Measurements from ENCODE around the gene ETNK2.

Gene ETNK2

DNA sequence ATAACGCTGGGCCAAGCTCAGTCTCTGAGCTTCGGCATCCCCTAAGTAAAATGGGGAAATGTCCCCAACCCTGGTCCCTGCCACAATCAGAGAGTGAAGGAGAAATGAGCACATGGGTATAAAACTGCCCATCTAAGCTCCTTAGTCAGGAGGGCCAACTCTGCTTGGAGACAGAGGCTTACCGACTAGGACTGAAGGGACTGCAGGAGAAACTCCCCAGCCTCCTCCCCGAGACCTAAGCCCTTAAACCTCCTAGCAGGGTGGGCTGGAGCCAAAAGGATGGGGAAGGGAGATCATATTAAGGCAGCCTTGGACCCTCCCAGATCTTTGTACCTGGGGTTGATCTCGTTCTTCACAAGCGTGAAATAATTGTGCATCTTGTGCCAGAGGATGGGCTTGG lies 5.5 kb downstream of the ETNK2 start:
- DNase-seq, result no peak

DNA sequence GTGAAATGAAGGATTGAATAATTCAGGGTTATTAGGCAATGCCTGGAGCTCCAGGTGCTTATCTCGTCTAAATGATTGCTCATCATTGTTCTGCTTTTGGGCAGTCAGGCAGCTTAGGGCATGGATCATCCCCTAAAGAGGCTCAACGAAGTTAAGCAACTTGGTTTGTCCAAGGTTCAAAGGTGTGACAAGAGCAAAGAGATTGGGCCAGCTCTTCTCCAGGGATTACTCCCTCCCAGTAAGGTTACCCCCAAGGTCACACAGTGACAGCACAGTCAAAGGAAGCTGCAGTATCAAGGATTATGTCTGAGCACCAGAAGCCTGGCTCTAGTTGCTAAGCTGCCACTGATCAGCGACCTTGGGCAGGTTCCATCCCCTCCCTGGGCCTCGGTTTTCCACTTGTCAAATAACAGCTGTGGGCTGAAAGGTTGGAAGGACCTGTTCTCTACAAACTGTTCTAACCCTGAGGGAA lies 6.8 kb downstream of the ETNK2 start:
- no peak for DNase-seq

DNA sequence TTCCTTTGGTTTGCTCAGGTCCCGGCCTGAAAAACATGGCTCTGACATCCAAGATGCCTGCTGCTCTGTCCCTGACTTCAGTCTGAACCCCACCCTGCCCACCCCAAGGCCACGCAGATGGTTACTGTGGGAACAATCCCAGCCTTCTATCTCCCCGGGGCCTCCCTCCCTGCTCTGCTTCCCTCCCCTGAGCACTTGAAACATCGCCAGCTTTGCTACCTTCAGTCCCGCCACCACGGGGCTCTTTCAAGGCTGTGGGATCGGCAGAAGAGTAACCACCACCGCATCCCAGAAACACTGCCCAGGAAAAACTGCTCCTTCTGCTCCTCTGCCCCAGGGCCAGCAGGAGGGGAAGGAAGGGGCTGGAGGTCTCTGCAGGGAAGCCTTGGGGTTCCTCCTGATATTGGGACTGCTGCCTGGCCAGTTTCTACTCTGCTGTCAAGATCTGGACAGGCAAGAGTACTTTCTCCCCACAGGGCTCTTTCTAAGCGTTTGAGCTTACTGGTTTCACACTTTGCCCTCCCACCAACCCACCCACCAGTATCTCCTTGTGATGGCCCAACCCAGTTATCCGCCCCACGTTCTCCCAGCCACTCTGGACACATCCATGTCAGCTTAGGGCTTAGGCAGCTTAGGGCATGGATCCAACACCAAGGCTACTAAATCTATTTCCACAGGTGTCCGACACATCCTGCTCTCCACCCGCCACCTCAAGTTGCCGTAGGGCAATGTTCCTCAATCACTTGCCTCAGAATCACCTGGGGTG lies 8.4 kb downstream of the ETNK2 start:
- no peak for DNase-seq

DNA sequence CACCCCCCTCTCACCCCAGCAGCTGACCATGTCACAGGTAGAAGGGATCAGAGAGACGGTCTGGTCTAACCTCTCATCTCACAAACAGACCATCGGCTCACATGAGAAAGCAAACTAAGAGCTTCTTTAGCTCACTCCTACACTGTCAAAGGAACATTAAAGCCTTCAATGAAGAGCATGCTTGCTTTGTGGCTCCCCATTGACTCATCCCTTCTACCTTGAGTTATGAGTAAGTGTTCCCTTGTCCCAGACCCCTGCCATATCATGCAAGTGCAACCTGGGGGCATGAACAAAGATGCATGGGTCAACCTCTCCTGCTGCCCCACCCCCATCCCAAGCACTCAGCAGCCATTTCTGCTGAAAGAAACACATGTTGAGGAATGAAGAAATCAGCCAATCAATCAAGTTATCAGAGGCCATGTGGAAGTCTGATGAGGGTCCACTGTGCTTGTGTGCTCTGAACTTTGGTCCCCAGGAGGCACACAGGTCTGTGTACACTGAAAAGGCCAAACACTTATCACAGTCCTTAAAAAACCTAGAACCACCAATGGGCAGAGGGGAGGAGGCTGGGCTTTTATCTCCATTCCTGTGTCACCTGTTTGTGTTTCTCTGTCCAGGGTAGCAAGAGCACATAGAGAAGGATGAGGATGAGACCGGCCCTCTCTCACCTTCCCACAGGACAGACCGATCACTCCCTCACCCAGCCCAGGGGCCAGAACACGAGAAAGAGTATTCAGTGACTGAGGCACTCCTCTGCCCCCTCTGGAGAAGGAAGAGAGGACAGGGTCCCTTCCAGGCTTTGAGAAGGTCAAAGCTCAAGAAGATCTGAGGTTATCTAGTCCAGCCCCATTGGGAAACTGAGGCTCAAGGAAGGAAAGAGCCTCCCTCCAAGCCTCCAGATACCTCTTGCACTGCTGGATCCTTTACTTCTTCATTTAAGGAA lies 9.5 kb downstream of the ETNK2 start:
- no peak for DNase-seq

DNA sequence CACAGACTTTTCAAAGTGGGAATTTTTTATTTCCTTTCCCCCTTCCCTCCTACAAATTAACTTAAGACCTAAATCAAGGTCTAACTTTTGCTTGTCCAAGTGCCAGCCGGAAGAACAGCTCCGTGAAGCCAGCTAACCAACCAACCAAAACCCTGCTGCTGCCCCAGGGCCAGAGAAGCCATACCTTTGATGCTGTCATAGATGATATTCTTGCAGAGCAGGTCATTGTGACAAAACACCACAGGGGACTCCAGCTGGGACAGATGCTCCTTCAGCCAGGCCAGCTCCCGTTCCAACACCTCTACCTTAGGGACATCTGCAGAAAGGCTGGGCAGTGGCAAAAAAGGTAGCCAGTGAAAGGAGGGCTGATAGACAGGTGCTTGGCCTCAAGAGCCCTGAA lies 10.7 kb downstream of the ETNK2 start:
- no peak for DNase-seq

DNA sequence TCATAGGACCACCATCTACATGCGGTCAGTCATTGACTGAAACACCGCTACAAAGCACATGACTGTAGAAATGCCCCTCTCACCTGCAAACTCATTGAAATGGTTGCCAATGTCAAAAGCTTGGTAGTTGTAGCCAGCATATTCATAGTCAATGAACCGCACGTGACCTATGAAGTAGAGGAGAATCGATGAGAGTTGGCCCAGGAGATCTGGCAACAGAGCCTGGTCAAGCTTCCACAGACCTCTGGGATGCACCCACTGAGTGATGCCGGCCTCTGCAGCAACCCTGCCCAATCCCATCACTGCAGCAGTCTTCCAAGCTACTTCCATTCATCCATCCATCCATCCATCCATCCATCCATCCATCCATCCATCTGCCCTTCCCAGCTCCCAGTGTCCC lies 11.9 kb downstream of the ETNK2 start:
- no peak for DNase-seq

DNA sequence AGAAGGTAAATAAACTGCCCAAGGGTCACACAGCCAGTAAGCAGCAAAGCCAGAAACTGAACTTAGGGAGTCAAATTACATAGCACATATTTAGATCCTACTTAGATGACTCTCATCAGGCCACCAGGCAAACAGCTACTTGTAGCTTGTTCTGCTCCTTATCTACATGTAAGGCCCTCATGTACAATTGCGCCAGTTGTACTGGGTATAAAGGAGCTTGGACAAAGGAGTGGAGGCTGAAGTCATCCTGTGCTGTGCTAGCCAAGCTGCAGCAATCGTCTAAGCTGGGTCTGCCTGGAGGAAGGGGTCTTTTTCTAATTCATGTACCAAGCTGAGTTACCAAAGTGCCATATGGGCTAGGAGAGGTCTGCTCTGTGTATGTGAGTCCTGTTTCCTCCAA lies 12.8 kb downstream of the ETNK2 start:
- DNase-seq, result no peak

DNA sequence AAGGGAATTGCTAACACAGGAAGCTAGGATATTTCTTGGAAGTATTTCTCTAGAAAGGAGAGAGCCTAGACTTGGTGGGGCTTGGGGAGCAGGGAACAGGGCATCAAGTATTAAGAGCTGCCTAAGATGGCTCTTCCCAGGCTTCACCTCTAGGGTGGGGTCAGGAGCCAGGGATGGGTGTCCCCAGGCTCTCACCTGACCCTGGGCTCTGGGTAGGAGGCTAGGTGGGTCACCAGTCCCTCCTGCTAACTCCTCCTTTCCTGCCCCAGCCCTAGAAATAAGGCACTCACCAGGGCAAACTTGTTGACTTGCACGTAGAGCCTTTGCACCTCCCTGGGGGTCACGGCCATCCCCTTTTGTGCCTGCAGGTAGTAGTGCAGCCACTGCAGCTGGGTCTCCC lies 15.0 kb downstream of the ETNK2 start:
- DNase-seq, result no peak

DNA sequence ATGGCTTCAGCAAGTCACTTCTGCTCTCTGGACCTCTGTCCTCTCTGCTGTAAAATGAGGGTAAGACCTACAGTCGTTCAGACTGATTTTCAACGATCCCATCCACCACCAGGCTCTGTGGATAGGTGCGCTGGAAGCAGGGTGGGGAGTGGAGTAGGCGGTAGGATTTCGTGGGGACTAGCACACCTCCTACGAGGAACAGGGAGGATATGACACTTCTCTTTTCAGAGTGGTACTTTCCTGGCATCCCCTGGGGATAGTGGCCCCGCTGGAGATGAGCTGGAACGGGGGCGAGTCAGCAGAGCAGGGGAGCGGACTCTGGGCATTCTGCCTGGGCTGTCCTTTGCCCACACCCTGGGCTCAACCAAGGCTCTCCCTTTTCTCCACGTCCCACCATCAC lies 17.7 kb downstream of the ETNK2 start:
- no peak for DNase-seq

DNA sequence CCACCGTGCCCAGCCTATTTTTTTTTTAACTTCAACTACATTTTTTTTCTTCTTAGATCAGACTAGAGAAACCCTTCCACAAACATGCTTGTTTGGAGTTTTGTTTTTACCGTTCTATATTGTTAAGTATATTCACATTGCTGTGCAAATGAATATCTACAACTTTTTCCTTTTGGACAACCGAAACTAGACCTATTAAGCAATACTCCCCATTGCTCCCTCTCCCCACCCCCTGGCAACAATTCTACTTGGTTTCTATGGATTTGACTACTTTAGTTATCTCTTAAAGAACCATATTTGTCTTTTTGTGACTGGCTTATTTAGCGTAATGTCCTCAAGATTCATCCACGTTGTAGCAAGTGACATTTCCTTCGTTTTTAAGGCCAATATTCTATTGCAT lies 19.1 kb downstream of the ETNK2 start:
- DNase-seq, result no peak

DNA sequence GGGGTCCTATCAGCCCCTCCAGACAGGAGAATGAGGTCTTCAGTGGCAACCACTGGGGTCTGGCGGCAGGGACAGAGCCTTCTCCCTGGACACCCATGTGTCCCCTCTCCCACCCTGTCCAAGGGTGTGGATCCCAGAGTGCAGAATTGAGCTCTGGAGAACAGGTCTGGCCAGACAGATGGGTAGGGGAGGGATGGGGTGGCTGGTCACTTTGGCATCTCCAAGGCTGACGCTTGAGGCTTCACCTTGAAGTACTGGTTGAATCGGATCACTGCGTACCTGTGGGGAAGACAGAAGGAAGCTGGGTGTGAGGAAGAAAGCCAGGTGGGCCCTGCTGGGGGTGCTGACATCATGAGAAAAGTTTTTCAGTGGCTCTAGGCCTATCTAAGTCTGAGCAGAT lies 19.9 kb downstream of the ETNK2 start:
- no peak for DNase-seq

DNA sequence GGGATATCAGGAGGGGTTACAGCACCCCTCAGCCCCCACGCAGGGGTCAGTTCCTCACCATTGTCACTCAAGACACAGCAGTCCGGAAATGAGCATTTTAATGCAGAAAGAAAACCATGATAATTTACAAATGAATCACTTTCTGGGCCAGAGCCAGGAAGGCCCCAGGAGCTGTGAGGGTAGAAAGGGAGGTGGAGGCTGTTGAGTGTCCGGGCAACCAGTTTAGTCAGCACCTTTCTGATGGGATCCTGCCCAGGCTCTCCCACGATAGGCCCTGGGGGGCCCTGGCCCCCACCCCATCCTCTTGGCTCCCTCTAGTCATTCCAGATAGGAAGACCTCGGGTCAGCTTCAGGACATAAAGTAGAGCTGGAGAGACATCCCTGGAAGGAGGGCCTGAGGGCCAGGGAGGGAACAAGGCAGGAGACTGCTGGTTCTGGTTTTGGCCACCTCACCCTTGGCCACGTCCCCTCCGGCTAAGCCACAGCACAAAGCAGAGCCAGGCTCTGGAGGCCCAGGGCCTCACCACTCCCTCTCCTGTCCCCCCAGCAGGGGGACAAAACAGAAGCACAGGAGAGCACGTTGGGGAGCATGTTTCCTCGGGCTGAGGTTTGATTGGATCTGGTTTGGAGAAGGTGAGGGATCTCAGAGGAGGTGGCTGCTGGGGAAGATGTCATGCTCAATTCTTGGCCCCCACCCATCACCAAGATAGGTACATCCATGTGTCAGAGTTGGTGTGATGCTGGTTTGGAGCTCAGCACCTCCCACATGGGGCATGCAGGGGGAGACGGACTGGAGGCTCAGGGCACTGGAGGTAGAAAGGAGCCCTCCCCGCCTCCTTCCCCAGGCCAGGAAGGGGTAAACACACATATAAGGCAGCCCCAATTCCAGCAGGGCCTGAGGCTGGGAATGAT lies 20.6 kb downstream of the ETNK2 start:
- no peak for DNase-seq

DNA sequence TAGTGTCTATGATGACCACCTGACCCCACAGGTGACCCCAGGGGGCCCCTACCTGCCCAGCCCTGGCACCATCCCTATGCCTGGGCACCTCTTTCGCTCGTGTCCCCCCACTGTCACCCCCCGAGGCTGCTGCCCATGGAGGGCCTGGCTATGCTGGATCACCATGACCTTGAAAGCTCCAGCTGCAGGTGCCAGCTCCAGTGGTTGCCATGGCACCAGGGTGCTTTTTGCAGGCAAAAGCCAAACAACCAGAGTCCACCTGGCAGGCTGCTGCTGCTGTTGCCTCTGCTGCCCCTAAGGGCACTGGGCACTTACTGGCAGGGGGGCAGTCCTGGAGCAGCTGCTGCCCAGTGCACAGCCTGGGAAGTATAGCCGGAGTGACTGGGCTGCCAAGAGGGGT lies 21.7 kb downstream of the ETNK2 start:
- no peak for DNase-seq

DNA sequence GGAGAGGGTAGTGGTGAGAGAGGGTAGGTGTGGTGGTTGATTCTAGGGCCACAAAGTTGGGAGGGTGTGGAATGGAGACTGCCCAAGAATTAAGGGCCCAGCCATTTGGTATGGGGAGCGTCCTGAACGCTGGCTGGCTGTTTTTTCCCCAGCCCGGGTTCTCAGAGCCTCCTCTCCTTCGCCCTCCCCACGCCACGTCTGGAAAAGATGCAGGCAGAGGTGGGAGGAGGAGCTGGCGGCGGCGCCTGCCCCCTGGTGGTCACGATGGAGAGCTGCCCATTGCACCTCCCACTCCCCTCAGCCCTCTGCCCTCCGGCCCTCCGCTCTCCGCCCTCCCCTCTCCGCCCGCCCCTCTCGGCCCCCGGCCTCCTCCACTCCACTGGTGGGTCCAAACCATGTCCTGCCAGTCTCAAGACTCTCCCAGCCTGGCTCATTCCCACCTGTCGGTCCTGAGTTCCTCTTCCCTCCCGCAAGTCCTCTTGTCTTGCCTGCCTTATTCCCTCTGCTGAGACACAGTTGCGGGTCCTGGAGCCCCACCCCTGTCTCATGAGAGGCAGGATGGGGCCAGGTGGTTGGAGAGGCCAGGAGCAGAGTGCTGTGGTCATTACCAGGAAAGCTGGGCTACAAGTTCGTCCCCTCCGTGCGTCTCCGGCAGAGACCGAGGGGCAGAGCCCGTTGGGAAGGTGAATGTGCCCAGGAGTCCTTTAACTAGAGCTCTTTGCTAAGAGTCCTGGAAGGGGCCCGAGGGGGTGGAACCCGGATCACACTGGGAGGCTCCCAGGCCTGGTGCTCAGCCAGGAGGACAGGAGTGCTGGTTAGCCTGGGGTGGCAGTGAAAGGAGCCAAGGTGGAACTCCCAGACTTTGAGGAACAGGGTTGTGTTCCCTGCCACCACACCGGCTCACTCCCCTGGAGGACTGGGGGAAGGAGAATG lies 22.6 kb downstream of the ETNK2 start:
- DNase-seq, result peak; percentile 57

DNA sequence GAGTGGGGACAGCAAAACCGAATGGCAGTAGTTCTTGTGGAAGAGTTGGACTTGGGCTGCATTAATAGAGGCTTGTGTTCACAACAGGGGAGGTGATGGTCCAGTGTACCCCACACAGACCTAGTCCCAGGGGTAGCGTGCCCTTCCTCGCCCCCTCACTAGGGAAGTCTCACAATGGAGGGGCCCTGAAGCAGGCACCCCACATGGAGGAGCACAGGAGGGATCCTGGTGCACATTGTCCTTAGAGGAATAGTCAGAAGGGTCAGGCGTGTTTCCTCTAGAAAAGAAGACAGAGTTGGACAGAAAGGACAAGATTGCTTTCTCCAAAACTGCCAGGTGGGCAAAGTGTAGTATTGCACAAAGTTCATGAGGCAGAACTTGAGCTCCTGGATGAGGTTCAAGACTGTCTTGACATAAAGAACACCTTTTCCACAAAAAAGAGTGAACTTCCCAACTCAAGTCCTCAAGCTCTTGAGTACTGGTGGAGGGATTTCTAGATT lies 23.3 kb downstream of the ETNK2 start:
- no peak for DNase-seq

DNA sequence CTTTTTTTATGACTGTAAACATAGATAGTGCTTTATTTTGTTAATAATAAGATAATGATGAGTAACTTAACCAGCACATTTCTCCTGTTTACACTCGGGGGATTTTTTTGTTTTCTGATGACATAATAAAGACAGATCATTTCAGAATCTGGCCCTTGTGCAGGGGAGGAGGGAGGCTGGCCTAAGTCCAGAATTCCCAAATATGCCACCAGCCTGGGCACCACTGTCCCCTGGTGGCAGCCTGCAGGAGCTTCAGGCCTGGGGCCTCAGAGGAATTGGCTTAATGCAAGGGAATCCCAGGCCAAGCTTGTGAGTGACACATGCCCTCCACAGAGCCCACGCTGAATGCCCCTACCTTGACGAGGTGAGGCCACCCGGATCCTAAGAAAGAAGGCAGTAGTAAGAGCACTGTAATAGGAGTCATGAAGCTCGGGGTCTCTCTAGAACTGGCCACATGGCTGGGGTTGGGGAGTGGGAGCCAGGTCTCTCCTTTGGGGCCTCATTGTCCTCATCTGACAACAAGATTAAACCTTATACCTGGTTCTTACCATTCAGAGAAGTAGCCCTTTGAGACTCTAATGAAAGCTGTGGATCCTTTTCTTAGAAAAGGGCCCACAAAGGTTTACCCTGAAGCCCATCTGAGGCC lies 24.1 kb downstream of the ETNK2 start:
- peak; percentile 15 for DNase-seq

DNA sequence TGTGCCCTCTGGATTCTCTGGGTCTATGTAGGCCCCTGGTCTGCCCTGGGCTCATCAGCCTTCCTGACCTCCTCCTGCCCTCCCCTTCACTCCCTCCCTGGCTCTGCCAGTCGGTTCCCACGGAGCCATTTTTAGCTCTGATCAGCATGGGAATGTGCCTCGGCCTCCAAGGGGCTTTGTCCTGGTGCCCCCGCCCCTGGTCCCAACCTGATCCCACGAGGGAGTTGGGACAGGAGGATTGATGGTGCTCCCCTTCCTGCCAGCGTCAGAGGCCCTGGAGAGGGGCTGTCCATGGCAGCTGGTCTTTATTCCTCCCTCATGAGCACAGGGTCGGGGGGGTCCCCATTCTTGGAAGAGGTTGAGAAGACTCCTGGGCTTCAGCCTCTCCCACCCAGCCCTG lies 24.9 kb downstream of the ETNK2 start:
- DNase-seq, result no peak

DNA sequence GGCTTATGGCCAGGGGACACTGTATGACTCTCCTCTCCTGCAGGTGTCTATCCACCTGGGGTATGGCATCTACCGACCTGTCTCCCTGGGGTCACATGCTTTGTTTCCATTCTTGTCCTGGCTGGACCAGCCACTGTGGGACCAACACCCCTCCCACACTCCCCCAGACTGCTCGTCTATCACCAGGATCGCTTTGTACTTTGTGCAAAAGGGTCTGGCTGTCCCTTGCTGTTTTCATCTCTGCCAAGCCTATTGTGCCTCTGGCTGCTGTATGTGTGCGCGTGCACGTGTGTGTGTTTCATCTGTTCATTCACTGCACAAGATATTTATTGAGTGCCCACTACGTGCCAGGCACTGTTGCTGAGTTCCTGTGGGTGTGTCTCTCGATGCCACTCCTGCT lies 25.5 kb downstream of the ETNK2 start:
- DNase-seq, result no peak

DNA sequence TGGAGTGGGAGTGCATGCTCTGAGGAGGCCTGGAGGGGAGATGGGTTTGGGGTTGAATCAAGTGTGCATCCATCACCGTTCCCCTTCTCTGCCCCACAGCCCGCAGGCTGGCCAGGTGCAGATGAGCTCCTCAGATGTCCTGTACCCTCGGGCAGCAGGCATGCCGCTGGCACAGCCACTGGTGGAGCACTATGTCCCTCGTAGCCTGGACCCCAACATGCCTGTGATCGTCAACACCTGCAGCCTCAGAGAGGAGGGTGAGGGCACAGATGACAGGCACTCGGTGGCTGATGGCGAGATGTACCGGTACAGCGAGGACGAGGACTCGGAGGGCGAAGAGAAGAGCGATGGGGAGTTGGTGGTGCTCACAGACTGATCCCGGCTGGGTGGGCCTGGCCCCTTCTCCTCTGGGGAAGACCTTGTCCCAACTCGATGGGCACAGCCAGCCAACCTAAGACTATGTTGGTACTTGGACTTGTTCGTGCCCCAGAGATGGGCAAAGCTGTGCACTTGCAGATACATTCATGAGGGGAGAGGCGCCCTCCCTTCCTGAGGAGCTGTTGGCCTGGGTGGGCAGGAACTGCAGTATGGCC lies 26.0 kb downstream of the ETNK2 start:
- DNase-seq, result no peak

DNA sequence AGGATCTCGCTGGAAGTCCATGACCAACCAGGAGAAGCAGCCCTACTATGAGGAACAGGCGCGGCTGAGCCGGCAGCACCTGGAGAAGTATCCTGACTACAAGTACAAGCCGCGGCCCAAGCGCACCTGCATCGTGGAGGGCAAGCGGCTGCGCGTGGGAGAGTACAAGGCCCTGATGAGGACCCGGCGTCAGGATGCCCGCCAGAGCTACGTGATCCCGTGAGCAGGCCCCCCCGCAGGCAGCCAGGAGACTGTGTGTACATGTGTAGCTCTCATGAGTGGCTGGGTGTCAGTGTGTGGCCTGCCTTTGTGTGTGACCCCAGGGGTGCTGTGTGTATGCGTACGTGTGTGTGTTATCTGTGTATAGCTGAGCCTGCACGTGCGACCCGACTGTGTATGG lies 27.2 kb downstream of the ETNK2 start:
- no peak for DNase-seq

DNA sequence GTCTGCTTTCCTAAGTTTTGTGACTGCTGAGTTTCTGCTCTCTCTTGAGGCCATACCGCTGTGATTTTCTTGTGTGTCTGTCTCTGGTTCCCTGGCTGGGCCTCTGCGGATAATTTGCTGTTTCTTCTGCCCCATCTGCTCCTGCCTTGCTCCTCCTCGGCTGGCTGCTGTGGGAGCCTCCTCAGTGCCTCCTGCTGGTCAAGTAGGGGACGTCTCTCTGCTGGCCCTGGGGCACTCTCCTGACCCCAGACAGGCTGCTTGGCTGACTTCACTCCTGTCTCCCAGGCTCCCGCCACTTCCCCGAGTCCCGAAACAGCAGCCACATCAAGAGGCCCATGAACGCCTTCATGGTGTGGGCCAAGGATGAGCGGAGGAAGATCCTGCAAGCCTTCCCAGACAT lies 28.5 kb downstream of the ETNK2 start:
- DNase-seq, result no peak
